Skin of body (tissue), 2 donors: ENCODE data around the gene GRM5. TPM values are rescaled to one million over a fixed set of nuclear protein-coding genes. Genes with fewer than 3 reads are reported as not detected.
"Not testable (repeated sequence)": the region's sequence is repeated elsewhere in the genome, so short reads cannot be mapped to it uniquely, and the experiment has no call there.

Source experiments
- DNase-seq: peaks from one replicate; lab custom pipeline; 2025; lab: John Stamatoyannopoulos, UW
- total RNA-seq: library from RNA; depleted of rRNA; stranded (reverse); fragments of >200 nt; gene quantifications from one replicate; pipeline ENCODE4 v1.2.3, GENCODE V29; 2014

Gene GRM5
- total RNA-seq, 1 donor from 2014 or later = 0.20 TPM

DNA sequence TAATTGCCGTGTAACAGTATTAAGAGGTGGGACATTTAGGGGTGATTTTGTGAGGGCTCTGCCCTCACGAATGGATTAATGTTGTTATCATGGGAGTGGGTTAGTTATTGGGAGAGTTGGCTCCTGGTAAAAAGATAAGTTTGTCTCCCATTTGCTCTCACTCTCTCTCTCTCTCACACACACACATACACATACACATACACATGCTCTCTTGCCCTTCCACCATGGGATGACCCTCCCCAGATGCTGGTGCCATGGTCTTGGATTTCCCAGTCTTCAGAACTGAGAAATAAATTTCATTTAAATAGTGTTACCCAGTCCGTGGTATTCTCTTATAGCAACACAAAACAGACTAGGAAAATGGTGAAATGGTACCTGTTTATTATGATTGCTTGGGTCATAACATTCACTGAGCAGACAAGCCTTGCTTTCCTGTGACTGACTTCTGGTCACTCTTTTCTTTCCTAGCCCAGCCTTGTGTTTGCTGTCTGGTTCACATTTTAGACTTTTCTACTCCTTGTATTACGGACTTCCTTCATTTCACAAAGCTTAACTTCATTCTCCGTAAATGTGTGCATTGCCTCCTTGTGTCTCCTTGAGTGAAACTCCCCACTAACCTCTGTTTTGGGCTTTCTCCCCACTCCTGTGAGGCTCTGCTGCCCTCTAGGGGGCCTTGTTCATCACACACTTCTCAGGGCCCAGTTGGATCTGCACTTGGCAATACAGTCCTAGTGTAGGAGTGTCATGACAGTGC lies 521.7 kb downstream of the GRM5 start:
- DNase-seq = peak; percentile 96

DNA sequence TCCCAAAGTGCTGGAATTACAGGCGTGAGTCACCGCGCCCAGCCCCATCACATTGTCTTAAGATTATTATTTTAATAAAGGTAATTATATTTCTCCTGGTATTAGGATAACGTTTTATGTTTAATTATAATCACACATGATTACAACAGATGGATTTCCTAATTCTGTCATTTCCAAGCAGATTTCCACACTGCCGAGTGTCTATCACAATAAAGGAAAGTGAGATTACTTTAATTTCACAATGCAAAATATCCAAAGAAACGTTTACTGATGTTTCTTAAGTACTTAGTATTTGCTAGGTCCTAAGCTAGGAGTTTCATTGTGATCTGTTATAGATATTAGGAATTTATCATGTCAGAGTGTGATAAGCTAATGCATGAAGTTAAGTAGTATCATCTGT lies 524.8 kb downstream of the GRM5 start:
- no peak for DNase-seq

DNA sequence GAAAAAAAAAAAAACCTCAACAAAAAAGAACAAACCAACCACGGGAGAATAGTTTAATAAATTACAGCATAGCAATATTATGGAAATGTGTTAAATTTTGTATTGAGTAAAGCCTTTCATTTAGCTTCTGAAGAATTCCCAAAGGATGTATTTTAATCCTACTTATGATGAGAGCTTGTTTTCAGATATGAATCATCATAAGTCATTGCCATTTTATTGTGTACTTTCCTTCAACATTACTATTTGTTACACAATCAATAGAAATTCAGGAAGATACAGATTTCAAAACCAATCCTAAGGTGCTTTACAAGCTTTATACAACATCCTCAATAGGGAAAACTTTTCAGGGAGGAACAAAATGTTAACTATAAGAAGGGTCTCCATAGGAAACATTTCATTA lies 527.7 kb downstream of the GRM5 start:
- DNase-seq = no peak

DNA sequence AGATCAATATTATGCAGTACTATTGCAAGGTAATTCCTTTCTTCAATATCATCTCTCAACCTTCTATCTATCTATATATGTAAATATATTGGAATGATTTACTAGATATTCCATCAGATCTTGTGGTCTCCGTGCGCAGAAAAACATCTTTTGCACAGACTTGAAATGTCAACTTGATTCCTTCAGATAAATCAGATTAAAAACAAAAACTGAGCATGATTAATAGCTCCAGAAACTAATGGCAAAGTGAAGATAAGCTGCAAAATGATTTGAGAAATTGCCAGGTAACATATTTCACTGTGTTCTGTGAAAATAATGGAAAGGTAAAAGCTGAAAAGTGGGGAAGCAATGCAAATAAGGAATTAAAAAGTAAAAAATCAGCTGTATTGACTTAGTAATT lies 528.2 kb downstream of the GRM5 start:
- no peak for DNase-seq

DNA sequence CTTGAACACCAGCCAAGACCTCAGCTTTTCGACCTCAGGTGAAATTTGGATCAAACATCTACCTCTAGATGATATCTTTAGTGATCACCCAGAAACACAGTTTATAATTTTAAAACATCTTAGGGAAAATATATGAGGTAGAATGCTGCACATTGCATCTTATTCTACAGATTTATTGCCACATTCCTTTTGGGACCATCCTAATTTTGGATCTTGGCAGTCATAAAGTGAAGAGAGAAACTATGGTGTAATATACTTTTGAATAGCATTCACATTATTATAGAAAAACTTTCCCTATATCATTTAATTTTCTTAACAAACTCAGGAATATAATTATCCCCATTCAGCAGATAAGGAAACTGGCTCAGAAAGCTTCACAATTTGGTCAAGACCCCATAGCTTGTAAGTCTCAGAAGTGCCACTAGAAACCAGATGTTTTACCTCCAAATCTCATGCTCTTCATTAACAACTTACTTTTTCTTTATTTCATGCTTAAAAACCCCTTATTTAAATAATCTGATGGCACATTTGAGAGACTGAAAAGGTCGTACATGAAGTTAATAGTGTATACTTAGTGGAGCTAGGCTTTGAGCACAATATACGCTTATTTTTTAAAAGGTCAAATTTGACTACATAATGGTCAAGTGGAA lies 529.0 kb downstream of the GRM5 start:
- DNase-seq = peak; percentile 34

DNA sequence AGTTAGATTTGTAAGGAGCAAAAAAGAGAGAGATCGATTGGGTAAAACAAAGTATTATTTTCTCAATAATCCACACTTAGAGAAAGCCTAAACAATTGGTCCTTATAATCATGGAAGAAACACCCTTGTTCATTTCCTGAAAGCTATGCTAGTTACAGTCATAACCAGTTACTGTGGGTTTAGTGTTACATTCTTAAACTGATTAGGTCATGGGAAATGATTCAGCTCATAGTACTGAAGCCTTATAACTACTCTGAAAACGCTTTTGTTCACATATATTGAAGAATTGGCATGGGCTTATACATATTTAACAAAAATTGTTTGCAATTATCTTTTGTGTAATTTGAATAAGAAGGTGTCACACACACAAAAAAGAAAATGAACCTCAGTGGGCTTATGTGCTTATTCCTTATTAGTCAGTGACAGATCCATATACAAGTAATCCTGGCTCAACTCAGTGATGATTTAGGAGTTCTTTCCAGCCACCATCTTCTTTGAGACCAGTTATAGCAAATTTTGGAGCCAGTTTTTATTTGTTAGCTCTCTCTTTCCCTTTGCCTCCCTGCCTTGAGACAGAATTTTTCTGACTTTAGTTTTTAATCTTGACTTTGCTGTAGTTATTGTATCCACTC lies 529.8 kb downstream of the GRM5 start:
- peak; percentile 77 for DNase-seq

DNA sequence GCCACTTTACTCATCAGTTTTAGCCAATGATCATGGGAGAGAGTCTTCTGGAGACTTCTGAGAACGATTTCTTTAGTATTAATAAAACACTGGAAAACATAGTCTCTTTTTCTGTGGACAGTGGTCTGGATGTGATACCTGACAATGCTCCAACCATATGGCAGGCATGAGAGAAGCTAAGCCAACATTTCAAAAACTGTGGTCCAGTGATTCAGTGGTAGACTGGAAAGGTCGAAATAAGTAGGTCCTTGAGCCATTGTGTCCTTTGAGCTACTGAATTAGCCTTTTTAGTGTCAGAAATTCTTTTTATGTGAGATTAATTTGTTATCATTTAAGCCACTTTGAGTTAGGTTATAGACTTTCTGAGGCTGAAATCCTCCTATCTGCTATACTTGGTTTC lies 530.5 kb downstream of the GRM5 start:
- DNase-seq = no peak

DNA sequence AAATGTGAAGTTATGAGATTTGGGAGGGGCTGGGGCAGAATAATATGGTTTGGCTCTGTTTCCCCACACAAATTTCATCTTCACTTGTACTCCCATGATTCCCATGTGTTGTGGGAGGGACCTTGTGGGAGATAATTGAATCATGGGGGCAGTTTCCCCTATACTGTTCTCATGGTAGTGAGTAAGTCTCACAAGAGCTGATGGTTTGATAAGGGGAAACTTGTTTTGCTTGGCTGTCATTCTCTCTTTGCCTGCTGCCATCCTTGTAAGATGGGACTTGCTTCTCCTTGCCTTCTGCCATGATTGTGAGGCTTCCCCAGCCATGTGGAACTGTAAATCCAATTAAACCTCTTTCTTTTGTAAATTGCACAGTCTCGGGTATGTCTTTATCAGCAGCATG lies 531.1 kb downstream of the GRM5 start:
- DNase-seq = not testable (repeated sequence)

DNA sequence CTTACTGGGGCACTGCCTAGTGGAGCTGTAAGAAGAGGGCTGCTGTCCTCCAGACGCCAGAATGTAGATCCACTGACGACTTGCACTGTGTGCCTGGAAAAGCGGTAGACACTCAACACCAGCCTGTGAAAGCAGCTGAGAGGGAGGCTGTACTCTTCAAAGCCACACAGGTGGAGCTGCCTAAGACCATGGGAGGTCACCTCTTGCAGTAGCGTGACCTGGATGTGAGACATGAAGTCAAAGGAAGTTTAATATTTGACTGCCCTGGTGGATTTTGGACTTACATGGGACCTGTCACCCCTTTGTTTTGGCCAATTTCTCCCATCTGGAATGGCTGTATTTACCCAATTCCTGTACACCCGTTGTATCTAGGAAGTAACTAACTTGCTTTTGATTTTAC lies 531.6 kb downstream of the GRM5 start:
- no peak for DNase-seq

DNA sequence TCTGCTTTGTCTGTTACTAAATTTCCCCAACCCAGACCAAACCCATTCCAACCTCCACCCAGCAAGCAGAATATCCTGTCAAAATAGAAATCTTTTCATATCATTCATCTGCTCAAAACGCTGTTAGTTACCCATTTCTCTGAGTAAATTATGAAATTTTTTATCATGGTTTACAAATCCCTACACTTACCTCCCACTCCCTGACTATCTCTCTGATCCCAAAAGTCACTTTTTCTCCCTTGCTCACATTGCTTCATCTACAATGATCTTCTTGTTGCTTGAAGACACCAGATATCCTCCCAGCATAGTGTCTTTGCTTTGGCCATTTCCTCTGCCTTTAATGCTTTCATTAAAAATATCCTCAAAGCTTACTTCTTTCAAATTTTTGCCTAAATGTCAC lies 532.8 kb downstream of the GRM5 start:
- no peak for DNase-seq

DNA sequence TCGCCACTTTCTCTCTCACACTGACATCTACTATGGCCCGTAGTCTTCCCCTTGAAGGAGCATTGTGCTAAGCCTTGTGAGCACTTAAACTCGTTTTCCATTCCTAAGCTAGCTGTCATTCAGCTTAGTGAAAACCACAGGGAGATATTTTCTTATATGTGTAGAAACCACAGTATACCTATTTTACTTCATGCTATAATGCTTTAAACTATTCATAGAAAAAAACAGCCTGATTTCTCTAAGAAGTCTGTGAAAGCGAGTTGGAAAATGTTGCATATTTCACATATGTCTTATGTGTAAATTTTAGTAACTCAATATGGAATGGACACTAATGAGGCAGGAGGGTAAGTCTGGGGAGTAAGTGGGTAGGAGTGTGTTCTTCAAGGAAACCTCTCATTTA lies 534.0 kb downstream of the GRM5 start:
- DNase-seq = no peak

DNA sequence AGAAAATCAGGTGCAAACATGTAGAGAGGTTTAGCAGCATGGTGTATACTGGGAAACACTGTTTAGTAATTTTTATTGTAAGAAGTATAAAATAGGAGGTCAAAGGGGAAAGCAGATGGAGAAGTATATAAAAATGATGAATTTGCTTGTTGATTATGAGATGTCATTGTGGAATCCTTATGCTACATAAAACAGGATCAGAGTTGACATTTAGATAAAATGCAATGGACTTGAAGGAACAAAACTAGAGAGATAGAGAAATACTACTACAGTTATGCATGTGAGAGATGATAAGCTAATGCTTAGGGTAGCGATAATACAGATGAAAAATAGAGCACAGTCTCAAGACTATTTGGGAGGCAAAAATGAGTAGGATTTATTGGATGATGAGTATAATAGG lies 536.4 kb downstream of the GRM5 start:
- DNase-seq = no peak

DNA sequence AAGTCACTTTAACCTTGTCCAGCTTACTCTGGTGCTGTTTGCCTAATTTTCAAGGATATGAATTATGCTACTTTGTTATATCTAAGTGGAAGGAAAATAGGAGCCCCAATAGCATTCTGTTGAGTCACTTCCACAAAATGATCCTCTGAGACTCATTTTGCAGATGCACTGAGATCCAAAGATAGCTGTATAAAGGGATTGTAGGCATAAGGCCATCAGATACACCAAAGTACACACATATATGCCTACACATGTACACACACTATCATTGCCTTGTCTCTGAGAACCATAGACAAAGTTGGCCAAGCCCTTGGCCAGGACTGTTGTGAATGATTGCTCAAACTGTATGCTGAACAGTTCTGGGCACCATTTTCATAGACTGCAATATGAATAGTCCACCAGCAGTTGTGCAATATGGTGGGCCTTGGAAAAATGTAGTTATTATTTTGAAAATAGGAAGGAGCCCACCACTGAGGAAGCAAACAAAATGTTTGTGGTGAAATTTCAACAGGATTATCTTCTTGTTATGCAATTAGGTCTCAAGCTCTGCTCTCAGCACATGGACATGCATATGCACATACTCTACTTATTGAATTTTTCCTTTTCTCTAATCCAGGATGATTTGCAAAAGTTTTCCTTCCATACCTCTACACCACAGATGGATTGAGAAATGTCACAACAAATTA lies 542.3 kb downstream of the GRM5 start:
- no peak for DNase-seq

DNA sequence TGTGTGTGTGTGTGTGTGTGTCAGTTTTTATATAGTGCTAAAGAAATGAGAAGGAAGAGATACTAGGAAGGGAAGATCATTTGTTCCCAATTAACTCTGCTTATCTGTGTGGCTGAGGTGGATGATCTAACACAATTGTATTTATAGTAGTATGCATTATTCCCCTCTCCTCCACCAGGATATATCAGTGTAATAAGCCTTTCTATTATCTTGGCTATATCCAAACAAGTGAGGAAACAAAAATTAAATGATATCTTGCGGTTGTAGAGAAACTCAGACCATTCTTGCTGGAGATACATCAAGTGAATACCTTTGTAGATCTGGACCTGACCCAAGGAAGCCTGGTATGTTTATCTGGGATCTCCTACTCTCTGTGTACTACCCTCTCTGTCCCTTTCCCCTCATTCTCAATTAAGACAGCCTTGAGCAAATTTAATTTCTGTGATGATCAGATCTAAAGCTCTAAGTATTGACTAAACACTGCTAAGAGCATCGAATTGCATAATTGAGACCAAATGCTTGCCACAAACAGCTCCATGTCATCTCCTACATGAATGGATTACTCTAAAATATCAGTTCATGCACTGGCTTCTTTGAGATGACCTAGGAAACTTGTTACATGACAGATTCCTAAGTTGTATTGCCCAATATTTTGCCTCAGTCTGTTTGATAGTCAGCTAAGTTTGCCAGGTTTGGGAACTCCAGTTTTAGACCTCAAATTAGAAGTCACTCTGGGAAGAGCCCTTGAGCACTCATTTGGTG lies 543.0 kb downstream of the GRM5 start:
- DNase-seq = no peak

DNA sequence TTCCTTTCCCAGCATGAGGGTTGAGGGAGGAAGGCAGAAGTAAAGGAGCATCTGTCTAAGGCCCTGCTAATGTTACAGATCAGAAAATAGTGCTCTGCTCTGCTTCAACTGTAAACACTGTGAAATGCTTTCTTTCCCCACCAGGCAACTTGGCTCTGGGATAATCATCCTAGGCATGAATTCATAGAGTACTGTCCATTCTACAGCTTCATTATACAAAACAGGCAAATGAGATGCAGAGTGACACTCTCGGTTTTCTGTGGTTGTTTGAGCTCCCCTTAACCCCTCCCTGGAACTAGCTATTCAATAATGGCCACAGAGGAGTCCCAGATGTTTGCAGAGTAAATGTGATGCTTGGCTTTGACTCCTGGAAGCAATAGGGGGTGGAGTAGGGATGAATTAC lies 544.0 kb downstream of the GRM5 start:
- DNase-seq = no peak

DNA sequence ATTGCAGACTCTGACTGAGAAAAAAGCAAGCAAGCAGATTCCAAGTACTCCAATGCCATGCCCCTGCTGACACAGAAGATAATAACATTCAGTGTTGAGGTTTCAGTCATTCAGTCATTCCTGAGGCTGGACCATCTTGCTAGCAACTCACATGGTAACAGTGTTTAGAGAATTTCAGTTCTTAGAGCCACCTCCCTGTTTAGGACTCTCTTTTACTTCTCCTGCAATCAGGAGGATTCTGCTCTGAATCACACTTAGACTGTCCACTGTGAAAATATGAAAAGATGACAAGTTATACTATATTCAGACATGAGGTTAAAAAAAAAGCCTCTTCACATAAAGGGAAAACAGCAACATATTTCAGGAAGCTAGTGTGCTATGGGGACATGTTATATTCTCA lies 544.4 kb downstream of the GRM5 start:
- no peak for DNase-seq

DNA sequence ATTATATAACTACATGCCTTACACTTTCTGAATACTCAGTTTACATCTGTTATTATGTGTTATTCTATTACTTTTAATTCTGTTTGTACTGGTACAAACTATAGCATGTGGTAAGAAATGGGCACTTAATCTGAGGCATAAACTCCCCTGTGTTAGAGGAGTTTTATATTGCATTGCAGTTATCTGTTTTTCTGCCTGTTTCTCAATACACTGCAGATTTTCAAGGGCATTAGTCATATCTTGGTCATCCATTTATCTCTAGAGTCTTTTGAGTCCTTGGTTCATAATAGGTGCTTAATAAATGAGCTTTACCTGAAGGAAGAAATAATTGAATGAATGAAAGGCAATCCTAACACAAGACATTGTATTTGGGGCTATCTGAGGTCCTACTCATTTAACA lies 545.4 kb downstream of the GRM5 start:
- no peak for DNase-seq

DNA sequence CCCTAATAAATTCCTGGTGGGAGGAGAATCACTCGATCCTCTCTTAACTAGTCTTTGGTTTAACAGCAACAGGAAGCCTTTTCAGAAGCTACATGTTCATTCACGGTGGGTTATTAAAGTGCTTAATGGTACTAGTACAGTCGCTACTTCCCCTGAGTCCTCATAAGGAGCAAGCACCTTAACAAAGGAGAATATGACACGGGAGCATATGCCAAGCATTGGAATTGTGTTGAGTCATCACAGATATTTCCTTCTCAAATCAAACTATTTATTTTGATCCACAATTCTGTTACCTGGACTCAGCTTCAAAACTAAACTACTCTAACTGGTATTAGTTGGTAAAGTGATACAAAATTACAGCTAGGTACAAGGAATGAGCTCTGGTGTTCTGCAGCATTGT lies 550.8 kb downstream of the GRM5 start:
- no peak for DNase-seq

DNA sequence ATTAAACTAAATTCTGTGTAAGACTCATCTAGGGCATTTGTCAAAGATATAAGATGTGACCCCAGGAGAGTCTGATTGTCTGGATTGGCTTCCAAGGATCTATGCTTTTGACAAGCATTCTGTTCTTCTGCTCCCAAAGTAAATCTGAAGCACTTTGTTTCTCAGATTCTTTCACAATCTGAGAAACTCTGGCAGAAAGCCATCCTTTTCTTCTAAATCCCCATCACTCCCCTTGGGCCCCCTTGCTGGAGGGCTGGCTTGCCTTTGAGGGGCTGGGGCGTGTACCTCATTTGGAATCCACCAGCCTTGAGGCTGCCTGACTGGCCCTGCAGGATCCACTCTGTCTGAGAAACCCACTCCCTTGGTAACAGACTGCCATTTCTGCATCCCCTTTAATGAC lies 554.8 kb downstream of the GRM5 start:
- no peak for DNase-seq

DNA sequence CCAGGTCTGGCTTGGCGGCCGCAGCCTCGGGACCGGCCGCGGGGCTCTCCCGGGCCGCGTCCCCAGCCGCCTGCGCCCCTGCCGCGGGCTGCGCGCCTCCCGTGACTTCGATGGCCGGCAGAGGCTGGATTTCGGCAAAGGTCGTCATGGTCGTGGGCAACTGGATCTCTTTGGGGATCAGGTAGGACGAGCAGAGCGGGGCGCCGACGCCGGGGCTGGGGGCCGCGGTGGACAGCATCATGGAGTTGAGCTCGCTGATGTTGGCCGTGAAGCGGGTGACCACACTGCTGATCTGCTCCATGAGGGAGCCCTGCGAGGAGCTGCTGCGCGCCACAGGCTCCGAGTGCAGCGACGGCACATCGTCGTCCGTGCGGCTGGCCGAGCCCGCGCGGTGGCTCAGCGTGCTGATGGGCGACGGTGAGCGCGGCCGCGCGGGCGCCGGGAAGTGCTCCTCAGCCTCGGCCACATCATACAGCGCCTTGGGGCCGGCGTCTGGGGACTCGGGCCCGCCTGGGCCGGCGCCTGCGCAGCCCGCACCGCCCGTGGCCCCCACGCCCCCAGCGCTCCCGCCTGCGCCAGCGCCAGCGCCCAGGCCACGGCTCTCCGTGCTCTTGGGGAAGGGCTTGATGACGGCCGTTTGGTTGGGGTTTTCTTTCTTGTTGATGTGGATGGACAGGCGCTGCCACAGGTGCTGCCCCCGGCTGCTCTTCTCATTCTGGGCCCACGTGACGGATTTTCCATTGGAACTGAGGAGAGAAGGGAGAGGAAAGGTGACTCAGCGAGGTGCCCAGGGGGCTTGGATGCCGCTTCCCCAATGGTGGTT lies 556.8 kb downstream of the GRM5 start:
- DNase-seq = peak; percentile 31

DNA sequence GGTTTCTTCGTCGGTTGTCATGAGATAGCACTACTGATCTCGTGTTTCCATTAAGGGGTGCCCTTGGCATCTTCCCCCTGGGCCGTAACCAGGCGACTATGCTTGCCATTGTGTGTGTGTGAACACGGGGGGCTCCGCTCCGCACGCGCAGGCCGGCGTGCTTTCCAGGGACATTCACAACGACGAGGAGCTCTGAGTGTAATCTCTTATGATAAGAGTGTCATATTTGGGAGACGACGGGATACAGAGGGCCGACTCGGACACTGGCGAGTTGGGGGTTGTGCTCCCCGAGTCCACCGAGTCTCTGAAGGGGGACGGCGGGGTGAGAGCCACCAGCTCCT lies 557.4 kb downstream of the GRM5 start:
- DNase-seq = no peak
